SH-SY5Y (cell line): ENCODE data around the gene MRC2.

ENCODE experiments used
- GATA2 ChIP-seq: IDR thresholded peaks from 2 replicates; pipeline ENCODE4 v1.6.1; 2011; ENCODE audit warnings: mild to moderate bottlenecking, low read depth, low read length
- GATA3 ChIP-seq: IDR thresholded peaks from 2 replicates; pipeline ENCODE4 v1.6.1; 2011; ENCODE audit warnings: low read depth, mild to moderate bottlenecking, low read length, moderate library complexity

- TF ChIP-seq GATA2 = no peak
- no peak for TF ChIP-seq GATA3
Measured at GRCh38 chr17:62663304-62663703, 35.8 kb downstream of the MRC2 start.
